Measurements from ENCODE around the gene LRRC8E. TPM values are rescaled to one million over a fixed set of nuclear protein-coding genes. Genes with fewer than 3 reads are reported as not detected.

The LRRC8E gene
- polyA plus RNA-seq, 4 donors, result 2.3 to 2.9 (median 2.5) TPM

Other genes with a start within 250 kb of the LRRC8E start
- 1 to 10 TPM in 2 of 4 donors, under 1 TPM in 2; 0.34 to 1.5 (median 1.0) TPM for gene RETN, start 219.5 kb upstream of the LRRC8E start, polyA plus RNA-seq (ENCODE audit: insufficient read length in 4 of 4)
- under 1 TPM; 0.11 to 0.66 (median 0.17) TPM for gene MCEMP1, start 211.4 kb upstream of the LRRC8E start, polyA plus RNA-seq (ENCODE audit: insufficient read length in 4 of 4)
- 10 to 100 TPM; 40.6 to 72.7 (median 48.4) TPM for gene TRAPPC5, start 207.7 kb upstream of the LRRC8E start, polyA plus RNA-seq (ENCODE audit: insufficient read length in 4 of 4)
- gene FCER2, start 186.4 kb upstream of the LRRC8E start, polyA plus RNA-seq (ENCODE audit: insufficient read length in 4 of 4), result under 1 TPM in 3 of 4 donors, not detected in 1; 0.15 to 0.29 (median 0.17) TPM
- gene CLEC4G, start 156.4 kb upstream of the LRRC8E start, polyA plus RNA-seq (ENCODE audit: insufficient read length in 4 of 4), result under 1 TPM in 1 of 4 donors, not detected in 3; 0.13 TPM
- 1 to 10 TPM; 1.0 to 1.7 (median 1.3) TPM for gene CD209, start 141.0 kb upstream of the LRRC8E start, polyA plus RNA-seq (ENCODE audit: insufficient read length in 4 of 4)
- 1 to 10 TPM; 2.6 to 3.7 (median 3.3) TPM for gene CLEC4M, start 125.3 kb upstream of the LRRC8E start, polyA plus RNA-seq (ENCODE audit: insufficient read length in 4 of 4)
- gene EVI5L, start 58.3 kb upstream of the LRRC8E start, polyA plus RNA-seq (ENCODE audit: insufficient read length in 4 of 4), result 10 to 100 TPM; 15.4 to 19.0 (median 16.1) TPM
- gene PRR36, start 14.1 kb upstream of the LRRC8E start, polyA plus RNA-seq (ENCODE audit: insufficient read length in 4 of 4), result 1 to 10 TPM; 5.6 to 9.4 (median 7.6) TPM
- gene MAP2K7, start 15.4 kb downstream of the LRRC8E start, polyA plus RNA-seq (ENCODE audit: insufficient read length in 4 of 4), result 10 to 100 TPM; 25.9 to 35.8 (median 26.2) TPM
- gene TGFBR3L, start 26.3 kb downstream of the LRRC8E start, polyA plus RNA-seq (ENCODE audit: insufficient read length in 4 of 4), result 1 to 10 TPM in 1 of 4 donors, under 1 TPM in 3; 0.28 to 1.1 (median 0.60) TPM
- 10 to 100 TPM; 14.5 to 24.6 (median 16.6) TPM for gene SNAPC2, start 31.8 kb downstream of the LRRC8E start, polyA plus RNA-seq (ENCODE audit: insufficient read length in 4 of 4)
- gene CTXN1, start 37.6 kb downstream of the LRRC8E start, polyA plus RNA-seq (ENCODE audit: insufficient read length in 4 of 4), result 10 to 100 TPM; 13.5 to 38.3 (median 19.1) TPM
- 10 to 100 TPM; 36.2 to 50.2 (median 37.9) TPM for gene TIMM44, start 55.2 kb downstream of the LRRC8E start, polyA plus RNA-seq (ENCODE audit: insufficient read length in 4 of 4)
- 10 to 100 TPM; 87.8 to 91.8 (median 89.0) TPM for gene ELAVL1, start 117.1 kb downstream of the LRRC8E start, polyA plus RNA-seq (ENCODE audit: insufficient read length in 4 of 4)
- gene CCL25, start 164.2 kb downstream of the LRRC8E start, polyA plus RNA-seq (ENCODE audit: insufficient read length in 4 of 4), result under 1 TPM in 3 of 4 donors, not detected in 1; 0.39 to 0.73 (median 0.57) TPM